Measurements from ENCODE around the gene PRRT3. TPM values are rescaled to one million over a fixed set of nuclear protein-coding genes. Genes with fewer than 3 reads are reported as not detected.

PRRT3 gene
- total and polyA plus RNA-seq, 2 of the 13 experiments (the other 11 are each of a cell fraction or from before 2014, with no cell fraction given): 0.22 to 0.44 TPM

DNA sequence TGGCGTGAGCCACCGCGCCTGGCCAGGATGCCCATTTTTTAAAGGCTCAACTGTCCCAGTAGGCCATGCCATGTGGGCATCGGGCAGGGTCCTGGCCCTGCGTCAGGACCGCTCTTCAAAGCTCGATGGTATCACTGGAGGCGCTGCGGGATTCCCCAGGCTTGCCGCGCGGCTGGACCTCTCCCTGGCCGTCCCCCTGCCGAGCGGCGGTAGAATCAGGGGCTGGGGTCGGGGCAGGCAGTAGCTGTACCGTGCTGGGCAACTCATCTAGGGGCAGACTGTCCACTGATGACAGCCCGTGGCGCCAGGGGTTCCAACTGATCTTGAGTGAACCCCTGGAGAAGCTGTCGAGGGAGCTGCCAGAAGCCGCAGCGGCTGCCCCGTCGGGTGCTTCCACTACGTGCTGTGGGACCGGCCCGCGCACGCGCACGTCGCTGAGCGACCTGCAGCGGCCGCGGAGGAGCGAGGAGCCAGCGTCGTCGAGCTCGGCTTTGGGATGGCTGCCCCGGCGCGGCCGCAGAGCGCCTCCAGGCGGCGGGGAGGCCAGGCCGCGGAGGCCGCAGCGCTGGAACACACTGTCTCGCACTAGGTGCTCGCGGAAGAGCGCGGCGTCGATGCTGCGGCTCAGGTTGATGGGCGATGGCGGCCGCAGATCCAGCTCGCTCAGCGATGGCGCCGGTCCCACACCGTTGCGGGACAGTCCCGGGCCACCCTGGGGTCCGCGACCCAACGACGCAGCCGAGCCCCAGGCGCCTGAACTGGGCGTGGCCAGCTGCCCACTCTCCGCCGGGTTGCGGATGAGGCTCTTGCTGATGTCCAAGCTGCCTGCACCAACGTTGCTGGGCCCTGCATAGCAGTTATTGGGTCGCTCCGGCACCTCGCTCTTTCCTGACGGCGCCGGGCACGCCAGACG lies 5.8 kb downstream of the PRRT3 start (continued):
- TF ChIP-seq, protein P1, sequence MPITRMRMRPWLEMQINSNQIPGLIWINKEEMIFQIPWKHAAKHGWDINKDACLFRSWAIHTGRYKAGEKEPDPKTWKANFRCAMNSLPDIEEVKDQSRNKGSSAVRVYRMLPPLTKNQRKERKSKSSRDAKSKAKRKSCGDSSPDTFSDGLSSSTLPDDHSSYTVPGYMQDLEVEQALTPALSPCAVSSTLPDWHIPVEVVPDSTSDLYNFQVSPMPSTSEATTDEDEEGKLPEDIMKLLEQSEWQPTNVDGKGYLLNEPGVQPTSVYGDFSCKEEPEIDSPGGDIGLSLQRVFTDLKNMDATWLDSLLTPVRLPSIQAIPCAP (CRISPR knock-in tag; IDR thresholded peaks at IDR 0.05; ENCODE audit: low read depth): no peak
- TF ChIP-seq CREB1 (IDR thresholded peaks at IDR 0.05) (no peak), CREB1 (CRISPR knock-in tag; IDR thresholded peaks at IDR 0.05) (no peak), ZNF30 (CRISPR knock-in tag; IDR thresholded peaks at IDR 0.05) (no peak), ZSCAN12 (CRISPR knock-in tag; IDR thresholded peaks at IDR 0.05) (no peak), ZNF547 (CRISPR knock-in tag; IDR thresholded peaks at IDR 0.05) (peak; percentile 48; the same call in 1 of the 2 replicates), ZNF430 (CRISPR knock-in tag; IDR thresholded peaks at IDR 0.05) (no peak), SP4 (CRISPR knock-in tag; IDR thresholded peaks at IDR 0.05) (peak; percentile 70), ADNP (CRISPR knock-in tag; IDR thresholded peaks at IDR 0.05) (peak; percentile 33; the same call in 1 of the 2 replicates), PRPF4 (IDR thresholded peaks at IDR 0.05; ENCODE audit: low read depth, low read length, poor library complexity, severe bottlenecking) (no peak), ZNF10 (CRISPR knock-in tag; IDR thresholded peaks at IDR 0.05; ENCODE audit: borderline replicate concordance, low read depth) (no peak), NBN (conservative IDR thresholded peaks at IDR 0.05) (no peak), ZNF264 (CRISPR knock-in tag; IDR thresholded peaks at IDR 0.05) (no peak), YEATS4 (CRISPR knock-in tag; IDR thresholded peaks at IDR 0.05; ENCODE audit: borderline replicate concordance) (peak; percentile 81), NAIF1 (CRISPR knock-in tag; IDR thresholded peaks at IDR 0.05; ENCODE audit: borderline replicate concordance) (peak; percentile 36; the same call in 1 of the 2 replicates), SRF (IDR thresholded peaks at IDR 0.05; ENCODE audit: low read depth, low read length) (no peak), MZF1 (CRISPR knock-in tag; IDR thresholded peaks at IDR 0.05; ENCODE audit: borderline replicate concordance) (0 out of 2 replicates have a peak, but pooled peaks have one; percentile 23), U2AF2 (IDR thresholded peaks at IDR 0.05; ENCODE audit: low read depth, low read length) (no peak), REL (CRISPR knock-in tag; conservative IDR thresholded peaks at IDR 0.05) (no peak; the same call in 1 of the 2 replicates), SMARCE1 (IDR thresholded peaks at IDR 0.05; ENCODE audit: borderline replicate concordance) (no peak), ZNF816 (CRISPR knock-in tag; IDR thresholded peaks at IDR 0.05; ENCODE audit: borderline replicate concordance) (peak; percentile 18; the same call in 1 of the 2 replicates), ZNF251 (CRISPR knock-in tag; IDR thresholded peaks at IDR 0.05) (no peak), PPARG (CRISPR knock-in tag; conservative IDR thresholded peaks at IDR 0.05) (peak; percentile 36; the same call in 1 of the 2 replicates)
- TF ChIP-seq, protein P2, sequence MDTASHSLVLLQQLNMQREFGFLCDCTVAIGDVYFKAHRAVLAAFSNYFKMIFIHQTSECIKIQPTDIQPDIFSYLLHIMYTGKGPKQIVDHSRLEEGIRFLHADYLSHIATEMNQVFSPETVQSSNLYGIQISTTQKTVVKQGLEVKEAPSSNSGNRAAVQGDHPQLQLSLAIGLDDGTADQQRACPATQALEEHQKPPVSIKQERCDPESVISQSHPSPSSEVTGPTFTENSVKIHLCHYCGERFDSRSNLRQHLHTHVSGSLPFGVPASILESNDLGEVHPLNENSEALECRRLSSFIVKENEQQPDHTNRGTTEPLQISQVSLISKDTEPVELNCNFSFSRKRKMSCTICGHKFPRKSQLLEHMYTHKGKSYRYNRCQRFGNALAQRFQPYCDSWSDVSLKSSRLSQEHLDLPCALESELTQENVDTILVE (CRISPR knock-in tag; IDR thresholded peaks at IDR 0.05): peak; percentile 62; the same call in 1 of the 2 replicates
- TF ChIP-seq, protein P3, sequence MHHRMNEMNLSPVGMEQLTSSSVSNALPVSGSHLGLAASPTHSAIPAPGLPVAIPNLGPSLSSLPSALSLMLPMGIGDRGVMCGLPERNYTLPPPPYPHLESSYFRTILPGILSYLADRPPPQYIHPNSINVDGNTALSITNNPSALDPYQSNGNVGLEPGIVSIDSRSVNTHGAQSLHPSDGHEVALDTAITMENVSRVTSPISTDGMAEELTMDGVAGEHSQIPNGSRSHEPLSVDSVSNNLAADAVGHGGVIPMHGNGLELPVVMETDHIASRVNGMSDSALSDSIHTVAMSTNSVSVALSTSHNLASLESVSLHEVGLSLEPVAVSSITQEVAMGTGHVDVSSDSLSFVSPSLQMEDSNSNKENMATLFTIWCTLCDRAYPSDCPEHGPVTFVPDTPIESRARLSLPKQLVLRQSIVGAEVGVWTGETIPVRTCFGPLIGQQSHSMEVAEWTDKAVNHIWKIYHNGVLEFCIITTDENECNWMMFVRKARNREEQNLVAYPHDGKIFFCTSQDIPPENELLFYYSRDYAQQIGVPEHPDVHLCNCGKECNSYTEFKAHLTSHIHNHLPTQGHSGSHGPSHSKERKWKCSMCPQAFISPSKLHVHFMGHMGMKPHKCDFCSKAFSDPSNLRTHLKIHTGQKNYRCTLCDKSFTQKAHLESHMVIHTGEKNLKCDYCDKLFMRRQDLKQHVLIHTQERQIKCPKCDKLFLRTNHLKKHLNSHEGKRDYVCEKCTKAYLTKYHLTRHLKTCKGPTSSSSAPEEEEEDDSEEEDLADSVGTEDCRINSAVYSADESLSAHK (CRISPR knock-in tag; IDR thresholded peaks at IDR 0.05; ENCODE audit: borderline replicate concordance): no peak; the same call in 1 of the 2 replicates
- TF ChIP-seq, protein P4, sequence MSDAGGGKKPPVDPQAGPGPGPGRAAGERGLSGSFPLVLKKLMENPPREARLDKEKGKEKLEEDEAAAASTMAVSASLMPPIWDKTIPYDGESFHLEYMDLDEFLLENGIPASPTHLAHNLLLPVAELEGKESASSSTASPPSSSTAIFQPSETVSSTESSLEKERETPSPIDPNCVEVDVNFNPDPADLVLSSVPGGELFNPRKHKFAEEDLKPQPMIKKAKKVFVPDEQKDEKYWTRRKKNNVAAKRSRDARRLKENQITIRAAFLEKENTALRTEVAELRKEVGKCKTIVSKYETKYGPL (CRISPR knock-in tag; IDR thresholded peaks at IDR 0.05): no peak

Data from HepG2 (cell line).